SKM-1 (cell line): ENCODE data around the gene DNM1.
A peak's percentile ranks its signal among the peaks of the same experiment; 100 is the strongest.
"Not testable (repeated sequence)": the region's sequence is repeated elsewhere in the genome, so short reads cannot be mapped to it uniquely, and the experiment has no call there.

Source experiments
- DNase-seq: peaks from one replicate; lab custom pipeline; 2025; ENCODE audit not compliant: unreplicated experiment; lab: John Stamatoyannopoulos, UW

Gene DNM1

DNA sequence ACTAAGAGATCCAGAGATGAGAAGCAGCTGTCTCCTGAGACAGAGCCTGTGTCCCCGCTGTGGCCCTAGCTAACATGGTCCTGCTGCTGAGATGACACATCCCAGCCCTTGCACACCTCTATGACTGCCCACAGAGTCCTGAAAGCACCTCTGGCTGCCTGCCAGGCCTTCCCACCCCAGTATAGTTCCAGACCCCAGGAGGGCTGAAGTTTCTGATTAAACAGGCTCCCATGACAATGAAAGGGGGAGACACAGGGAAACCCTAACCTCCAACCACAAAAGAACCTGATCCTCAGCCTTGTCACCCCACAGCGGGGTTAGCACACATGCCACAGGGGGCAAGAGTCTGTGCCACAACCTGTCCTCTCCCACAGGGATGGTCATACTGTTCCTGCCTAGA lies 27.5 kb upstream of the DNM1 start:
- no peak for DNase-seq

GRCh38 chr9:128178806-128179431 lies 24.3 kb upstream of the DNM1 start:
- DNase-seq = no peak

DNA sequence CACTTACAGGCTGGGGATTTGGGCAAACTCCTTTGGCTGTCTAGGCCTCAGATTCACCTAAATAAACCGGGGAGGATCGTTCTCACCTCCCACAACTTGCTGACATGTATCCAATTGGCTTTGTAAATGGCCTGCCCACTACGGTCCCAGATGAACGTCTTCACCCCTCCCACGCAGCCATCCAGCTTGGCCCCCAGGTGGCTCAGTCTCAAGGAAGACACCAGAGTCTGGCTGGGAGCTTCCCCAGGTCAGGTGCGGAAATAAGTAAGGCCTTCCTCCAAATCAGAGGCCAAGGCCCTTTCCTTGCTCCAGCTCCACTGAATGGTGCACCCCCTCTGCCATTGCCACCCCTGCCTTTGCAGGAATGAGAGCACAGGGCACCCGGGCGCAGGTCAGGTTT lies 23.2 kb upstream of the DNM1 start:
- no peak for DNase-seq

GRCh38 chr9:128180447-128180846 lies 22.7 kb upstream of the DNM1 start:
- no peak for DNase-seq

GRCh38 chr9:128181480-128181879 lies 21.7 kb upstream of the DNM1 start:
- DNase-seq = not testable (repeated sequence)

GRCh38 chr9:128182893-128183588 lies 20.1 kb upstream of the DNM1 start:
- DNase-seq = no peak

GRCh38 chr9:128185979-128186965 lies 16.9 kb upstream of the DNM1 start:
- DNase-seq = no peak

DNA sequence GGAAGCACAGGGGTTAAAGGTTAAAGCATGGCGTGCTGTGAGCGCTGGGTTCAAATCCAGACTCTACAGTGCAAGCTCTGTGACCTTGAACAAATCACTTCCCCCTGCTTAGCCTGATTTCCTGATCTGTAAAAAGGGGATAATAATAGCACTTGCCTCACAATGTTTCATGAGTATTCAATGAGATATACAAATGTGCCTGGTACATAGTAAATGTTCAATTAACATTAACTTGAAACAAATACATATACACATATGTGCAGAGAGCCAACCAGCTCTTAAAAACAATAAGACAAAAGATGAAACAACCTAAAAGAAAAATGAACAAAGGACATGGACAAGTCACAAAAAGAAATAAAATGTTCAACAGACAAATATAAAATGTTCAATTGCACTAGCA lies 15.8 kb upstream of the DNM1 start:
- no peak for DNase-seq

DNA sequence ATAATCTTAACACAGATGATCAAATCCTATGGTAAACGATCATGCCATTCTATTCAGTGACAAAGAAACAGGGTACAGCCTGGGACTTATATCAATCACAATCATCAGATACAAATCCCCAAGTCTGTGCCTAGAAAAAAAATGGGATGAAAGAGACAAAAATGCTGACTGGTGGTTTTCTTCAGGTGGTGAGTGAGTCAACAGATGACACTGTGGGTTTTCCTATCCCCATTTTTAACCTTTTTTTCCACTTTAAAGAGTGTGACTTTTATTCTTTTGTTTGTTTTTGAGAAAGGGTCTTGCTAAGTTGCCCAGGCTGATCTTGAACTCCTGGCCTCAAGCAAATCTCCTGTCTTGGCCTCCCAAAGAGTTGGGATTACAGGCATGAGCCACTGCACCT lies 15.0 kb upstream of the DNM1 start:
- no peak for DNase-seq

DNA sequence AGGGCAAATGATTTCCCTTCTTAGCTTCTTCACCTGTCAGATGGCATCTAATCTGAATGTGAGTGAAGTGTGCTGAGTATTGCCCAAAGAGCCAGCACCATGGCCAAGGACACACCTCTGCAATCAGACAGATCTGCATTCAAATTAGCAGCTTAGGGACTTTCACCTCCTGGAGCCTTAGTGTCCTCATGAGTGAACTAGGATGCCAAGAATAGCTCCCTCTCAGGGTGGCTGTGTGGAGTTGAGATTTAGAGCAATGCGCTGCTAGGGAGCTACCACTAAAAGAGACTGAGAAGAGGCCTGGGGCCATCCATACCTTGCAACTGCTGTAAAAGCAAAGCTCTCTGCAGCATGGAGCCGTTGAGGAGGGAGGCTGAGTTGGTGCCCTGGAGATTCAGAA lies 13.2 kb upstream of the DNM1 start:
- no peak for DNase-seq

- DNase-seq = no peak
Measured at GRCh38 chr9:128190516-128191405, 12.4 kb upstream of the DNM1 start.

GRCh38 chr9:128191406-128192046 lies 11.7 kb upstream of the DNM1 start, which contains the start of gene CIZ1:
Gene CIZ1 (minus strand): TSS chr9:128191572. CDS start chr9:128190857, 715 bp downstream.
- peak; percentile 60 for DNase-seq

- no peak for DNase-seq
Measured at GRCh38 chr9:128192601-128193371, 10.4 kb upstream of the DNM1 start.

DNA sequence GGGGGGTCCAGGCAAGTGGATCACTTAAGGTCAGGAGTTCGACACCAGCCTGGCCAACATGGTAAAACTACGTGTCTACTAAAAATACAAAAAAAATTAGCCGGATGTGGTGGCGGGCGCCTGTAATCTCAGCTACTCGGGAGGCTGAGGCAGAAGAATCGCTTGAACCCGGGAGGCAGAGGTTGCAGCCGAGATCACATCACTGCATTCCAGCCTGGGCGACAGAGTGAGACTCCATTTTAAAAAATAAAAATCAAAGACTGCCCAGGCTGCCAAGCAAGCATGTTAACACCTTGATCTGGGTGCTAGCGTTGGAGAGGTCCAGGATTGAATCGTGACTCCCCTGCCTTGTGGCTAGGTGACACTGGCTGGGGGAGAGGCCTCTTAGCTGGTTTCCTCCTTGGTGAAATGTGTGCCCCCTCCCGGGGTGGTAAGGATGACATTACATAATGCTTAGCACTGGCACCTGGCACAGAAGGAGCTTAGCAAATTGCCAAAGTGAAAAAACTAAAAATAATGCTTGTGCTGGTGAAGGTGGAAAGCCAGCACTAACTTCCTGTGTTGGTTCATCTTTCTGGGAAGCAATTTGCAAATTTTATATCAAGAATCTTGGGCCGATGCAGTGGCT lies 9.6 kb upstream of the DNM1 start:
- DNase-seq = no peak

DNA sequence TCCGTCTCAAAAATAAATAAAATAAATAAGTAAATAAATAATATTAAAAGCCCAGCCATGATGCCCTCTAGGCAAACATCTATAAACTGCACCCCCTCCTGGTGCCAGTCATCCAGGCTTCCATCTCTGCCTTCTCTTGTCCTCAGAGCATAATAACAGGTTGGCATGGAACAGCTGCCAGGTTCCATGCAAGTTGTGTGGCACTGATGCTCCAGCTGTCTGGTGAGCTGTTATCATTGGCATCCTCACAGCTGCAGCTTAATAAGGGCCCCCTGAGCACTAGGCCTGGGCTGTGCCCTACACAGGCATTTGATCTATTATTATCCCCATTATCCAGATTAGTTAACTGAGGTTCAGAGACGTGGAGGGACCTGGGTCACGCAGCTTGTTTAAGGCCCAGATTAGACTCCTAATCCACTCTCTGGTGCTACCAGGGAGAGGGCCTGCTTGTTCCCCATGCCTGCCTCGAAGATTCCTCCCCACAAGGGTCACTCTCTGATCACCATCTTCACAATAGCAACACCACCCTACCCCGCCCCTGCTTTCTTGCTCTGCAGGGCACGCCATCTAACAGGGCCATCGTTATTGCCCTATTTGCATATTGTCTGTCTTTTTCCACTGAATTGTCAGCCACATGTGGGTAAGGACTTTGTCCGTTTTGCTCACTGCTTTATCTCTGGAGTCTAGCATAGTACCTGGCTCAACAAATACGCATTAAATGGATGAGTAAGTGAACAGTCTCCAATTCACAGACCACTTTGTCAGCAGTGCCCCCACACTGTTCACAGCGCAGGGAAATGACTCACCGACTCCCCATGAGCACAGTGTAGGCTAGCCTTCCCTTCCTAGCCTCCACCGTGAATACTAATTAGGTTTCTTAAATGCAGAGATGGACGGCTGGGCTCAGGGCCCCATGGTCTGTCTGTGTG lies 1.5 kb upstream of the DNM1 start:
- no peak for DNase-seq

DNA sequence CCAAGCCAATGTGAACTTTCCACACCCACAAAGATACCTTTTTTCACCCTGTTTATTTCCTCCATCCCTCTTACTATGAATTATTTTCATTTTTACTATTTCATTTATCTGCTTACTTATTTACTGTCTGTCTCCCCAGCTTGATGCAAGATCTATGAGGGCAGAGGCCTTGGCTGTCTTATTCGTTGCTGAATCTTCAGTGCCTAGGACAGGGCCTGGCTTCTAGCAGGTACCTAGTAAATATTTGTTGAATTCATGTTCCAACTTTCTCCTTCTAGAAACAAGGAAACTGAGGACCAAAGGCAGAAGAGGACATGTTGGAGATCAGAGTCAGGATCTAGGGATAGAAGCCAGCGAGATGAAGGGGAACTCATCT lies 543 bp upstream of the DNM1 start:
- DNase-seq = no peak

DNA sequence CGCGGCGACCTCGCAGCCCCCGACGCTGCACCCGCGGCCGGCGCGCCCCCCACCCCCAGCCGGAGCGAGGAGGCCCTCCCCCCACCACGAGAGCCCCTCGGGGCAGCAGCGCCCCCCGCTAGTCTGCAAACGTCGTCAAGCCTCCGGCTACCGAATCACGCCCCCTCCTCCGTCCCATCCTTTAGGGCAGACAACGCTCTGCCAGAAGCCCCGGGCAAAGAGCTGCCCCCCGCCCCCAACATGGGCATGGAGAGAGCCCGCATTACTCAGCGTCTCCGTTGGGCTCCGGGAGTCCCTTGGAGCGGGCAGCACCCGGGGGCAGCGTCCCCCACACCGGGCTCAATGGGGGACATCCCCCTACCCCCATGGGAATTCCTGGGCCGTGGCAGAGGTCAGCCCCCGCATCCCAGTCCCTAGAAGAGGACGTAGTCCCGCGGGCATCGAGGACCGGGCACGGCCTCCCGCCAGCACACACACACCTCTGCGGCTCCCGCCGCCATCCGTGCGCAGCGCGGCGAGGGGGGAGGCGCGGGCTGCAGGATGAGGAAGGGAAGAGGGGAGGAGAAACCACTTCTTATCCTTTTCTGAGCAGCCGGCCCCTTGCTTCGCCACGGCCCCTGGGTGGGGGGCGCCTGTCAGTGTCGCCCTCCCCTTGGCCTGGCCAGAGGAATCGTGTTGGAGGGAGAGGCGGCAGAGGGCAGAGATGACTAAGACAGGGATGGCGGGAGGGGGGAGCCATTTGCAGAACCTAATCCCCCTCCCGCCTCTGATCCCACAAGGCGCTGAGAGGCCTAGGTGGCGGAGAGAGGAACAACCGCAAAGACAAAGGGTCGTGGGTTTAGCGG lies 750 bp downstream of the DNM1 start:
- peak; percentile 72 for DNase-seq
